H9 (cell line): ENCODE measurements around the gene SUPT5H. TPM values are rescaled to one million over a fixed set of nuclear protein-coding genes. Genes with fewer than 3 reads are reported as not detected.

Source experiments
- DNase-seq: peaks from one replicate; pipeline ENCODE4 v3.0.0-alpha.2; 2017
- H2AFZ ChIP-seq: one replicate; pipeline ENCODE4 v1.6.1; 2013; ENCODE audit warnings: mild to moderate bottlenecking, low read length, control low read depth, moderate library complexity
- H2AK5ac ChIP-seq: 2 replicates; pipeline ENCODE4 v1.6.1; 2013; ENCODE audit warnings: low read length, control low read depth, mixed read lengths; ENCODE audit not compliant: insufficient read length
- H2BK120ac ChIP-seq: one replicate; pipeline ENCODE4 v1.6.1; 2013; ENCODE audit warnings: low read depth, mild to moderate bottlenecking, low read length, control low read depth, inconsistent platforms; ENCODE audit not compliant: poor library complexity, severe bottlenecking
- H2BK12ac ChIP-seq: 2 replicates; pipeline ENCODE4 v1.6.1; 2013; ENCODE audit warnings: low read length, control low read depth, mixed read lengths, low read depth; ENCODE audit not compliant: insufficient read length
- H2BK15ac ChIP-seq: 2 replicates; pipeline ENCODE4 v1.6.1; 2013; ENCODE audit warnings: low read depth, low read length, control low read depth
- H2BK20ac ChIP-seq: one replicate; pipeline ENCODE4 v1.6.1; 2013; ENCODE audit warnings: low read depth, mild to moderate bottlenecking, low read length, control low read depth, inconsistent platforms; ENCODE audit not compliant: poor library complexity, severe bottlenecking
- H2BK5ac ChIP-seq: 2 replicates; pipeline ENCODE4 v1.6.1; 2013; ENCODE audit warnings: low read length, control low read depth, mixed read lengths; ENCODE audit not compliant: insufficient read length
- H3K14ac ChIP-seq: 2 replicates; pipeline ENCODE4 v1.6.1; 2013; ENCODE audit warnings: low read length, control low read depth; ENCODE audit not compliant: insufficient read depth
- H3K18ac ChIP-seq: 2 replicates; pipeline ENCODE4 v1.6.1; 2013; ENCODE audit warnings: low read depth, mild to moderate bottlenecking, mixed read lengths, low read length, control low read depth; ENCODE audit not compliant: insufficient read length
- H3K23ac ChIP-seq: 2 replicates; pipeline ENCODE4 v1.6.1; 2013; ENCODE audit warnings: low read length, control low read depth, mixed read lengths, low read depth; ENCODE audit not compliant: insufficient read length
- H3K23me2 ChIP-seq: 2 replicates; pipeline ENCODE4 v1.6.1; 2013; ENCODE audit warnings: low read depth, mild to moderate bottlenecking, mixed read lengths, low read length, control low read depth; ENCODE audit not compliant: insufficient read length, poor library complexity, severe bottlenecking
- H3K27ac ChIP-seq: 2 replicates; pipeline ENCODE4 v1.5.1; 2013; ENCODE audit warnings: low read length, control low read depth, mixed read lengths, low read depth; ENCODE audit not compliant: insufficient read length
- H3K27me3 ChIP-seq: 2 replicates; pipeline ENCODE4 v1.6.1; 2013; ENCODE audit warnings: low read length, control low read depth, inconsistent platforms; ENCODE audit not compliant: insufficient read depth
- H3K4ac ChIP-seq: 2 replicates; pipeline ENCODE4 v1.6.1; 2013; ENCODE audit warnings: low read depth, mild to moderate bottlenecking, control low read depth, inconsistent platforms, low read length, moderate library complexity
- H3K4me1 ChIP-seq: 2 replicates; pipeline ENCODE4 v1.6.1; 2013; ENCODE audit warnings: low read length, control low read depth, inconsistent platforms; ENCODE audit not compliant: insufficient read depth
- H3K4me2 ChIP-seq: 2 replicates; pipeline ENCODE4 v1.6.1; 2013; ENCODE audit warnings: low read length, control low read depth, mixed read lengths; ENCODE audit not compliant: insufficient read length, insufficient read depth
- H3K56ac ChIP-seq: 2 replicates; pipeline ENCODE4 v1.6.1; 2013; ENCODE audit warnings: low read depth, mild to moderate bottlenecking, mixed read lengths, low read length, control low read depth; ENCODE audit not compliant: insufficient read length
- H3K79me1 ChIP-seq: 2 replicates; pipeline ENCODE4 v1.6.1; 2013; ENCODE audit warnings: low read depth, mild to moderate bottlenecking, moderate library complexity, low read length, control low read depth, inconsistent platforms; ENCODE audit not compliant: insufficient read depth, poor library complexity, severe bottlenecking
- H3K79me2 ChIP-seq: 2 replicates; pipeline ENCODE4 v1.6.1; 2013; ENCODE audit warnings: low read length, control low read depth, inconsistent platforms; ENCODE audit not compliant: insufficient read depth
- H3K9ac ChIP-seq: 2 replicates; pipeline ENCODE4 v1.6.1; 2013; ENCODE audit warnings: low read length, control low read depth, mixed read lengths; ENCODE audit not compliant: insufficient read length; ENCODE audit errors: extremely low read depth
- H3K9me3 ChIP-seq: one replicate; pipeline ENCODE4 v1.6.1; 2013; ENCODE audit warnings: low read depth, low read length, inconsistent platforms; ENCODE audit not compliant: control insufficient read depth
- H3T11ph ChIP-seq: one replicate; pipeline ENCODE4 v1.6.1; 2013; ENCODE audit warnings: mild to moderate bottlenecking, low read length, control low read depth, inconsistent platforms
- H4K20me1 ChIP-seq: one replicate; pipeline ENCODE4 v1.6.1; 2013; ENCODE audit not compliant: control insufficient read depth, insufficient read length, insufficient read depth
- H4K5ac ChIP-seq: 2 replicates; pipeline ENCODE4 v1.6.1; 2013; ENCODE audit warnings: low read depth, mild to moderate bottlenecking, mixed read lengths, low read length, control low read depth; ENCODE audit not compliant: insufficient read length
- H4K8ac ChIP-seq: replicated peaks from 2 replicates; pipeline ENCODE4 v1.6.1; 2013; ENCODE audit warnings: low read length, control low read depth, mixed read lengths, low read depth; ENCODE audit not compliant: insufficient read length
- H4K91ac ChIP-seq: 2 replicates; pipeline ENCODE4 v1.6.1; 2013; ENCODE audit warnings: low read depth, mild to moderate bottlenecking, moderate library complexity, mixed read lengths, low read length, control low read depth; ENCODE audit not compliant: insufficient read length
- H3K27ac Mint-ChIP-seq, 3 experiments: 2 replicates in 2 of 3; 3 replicates in 1 of 3; pipeline ENCODE4 v1.8.0; 2020 to 2021; ENCODE audit warnings: mixed read lengths in 3 of 3, mild to moderate bottlenecking in 1 of 3, moderate library complexity in 1 of 3
- H3K27me3 Mint-ChIP-seq: 2 replicates; pipeline ENCODE4 v1.8.0; 2021; ENCODE audit warnings: low read depth, mild to moderate bottlenecking, moderate library complexity, mixed read lengths
- H3K36me3 Mint-ChIP-seq, 3 experiments: 2 replicates in 2 of 3; 3 replicates in 1 of 3; pipeline ENCODE4 v1.8.0; 2020 to 2021; ENCODE audit warnings: low read depth in 3 of 3, mixed read lengths in 3 of 3; ENCODE audit not compliant: insufficient read depth in 1 of 3
- H3K4me1 Mint-ChIP-seq, 2 experiments: 2 replicates each; pipeline ENCODE4 v1.8.0; 2020; ENCODE audit warnings: mixed read lengths in 2 of 2
- H3K4me3 Mint-ChIP-seq, 2 experiments: 2 replicates in 1 of 2; 3 replicates in 1 of 2; pipeline ENCODE4 v1.8.0; 2020 to 2021; ENCODE audit warnings: mild to moderate bottlenecking in 2 of 2, mixed read lengths in 2 of 2, moderate library complexity in 1 of 2
- H3K9me3 Mint-ChIP-seq, 2 experiments: 2 replicates in 1 of 2; 3 replicates in 1 of 2; pipeline ENCODE4 v1.8.0; 2020; ENCODE audit warnings: mild to moderate bottlenecking in 2 of 2, mixed read lengths in 2 of 2, moderate library complexity in 1 of 2
- WGBS: extraction: QIAGEN DNeasy Blood & Tissue Kit; methylation state at CpG from one replicate; pipeline ENCODE4 v1.1.7; 2013; ENCODE audit warnings: missing lambda C conversion rate, low lambda C conversion rate, mixed read lengths; ENCODE audit not compliant: insufficient read length; ENCODE audit errors: extremely low coverage; 5-methylcytosine and 5-hydroxymethylcytosine counted together
- total RNA-seq: library from RNA; stranded (reverse); gene quantifications from 2 replicates; pipeline ENCODE4 v1.2.1, GENCODE V29; 2021
- TF ChIP-seq, protein P1 (sequence below): fragments of 200-600 bp; sonication (generic); conservative IDR thresholded peaks from 3 replicates; pipeline ENCODE4 v1.8.0; 2021; ENCODE audit warnings: antibody characterized with exemption, mild to moderate bottlenecking

Gene SUPT5H
- total RNA-seq, 1 experiment from 2014 or later = 145 TPM

DNA sequence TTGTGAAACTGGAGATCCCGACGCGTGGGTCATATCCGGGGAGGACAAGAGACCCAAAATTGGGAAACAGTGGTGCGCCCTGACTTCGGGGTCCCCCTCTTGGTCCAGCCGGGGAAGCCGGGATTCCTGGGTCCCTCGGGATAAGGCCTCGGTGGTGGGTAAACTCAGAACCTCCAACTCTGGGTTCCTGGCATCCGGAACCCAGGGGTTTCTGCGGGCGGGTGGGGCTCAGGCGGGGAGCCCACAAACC lies 38.0 kb upstream of the SUPT5H start:
- peaks cover 37 to 51% of the 10 kb centered on the region in 2 experiments for H3K4me1 Mint-ChIP-seq
- Histone ChIP-seq H3K56ac (no peak overlapping the region), H3K79me1 (no peaks in the 10 kb centered on the region), H4K20me1 (peaks cover 2% of the 10 kb centered on the region), H3T11ph (no peak overlapping the region), H2BK20ac (no peak overlapping the region), H2AFZ (no peak overlapping the region), H3K27me3 (no peaks in the 10 kb centered on the region), H3K23me2 (peaks cover 27% of the 10 kb centered on the region), H2BK15ac (no peak overlapping the region), H3K9ac (peak overlapping the region; percentile 83), H2BK120ac (no peak overlapping the region), H2AK5ac (no peak overlapping the region), H4K91ac (no peak overlapping the region), H3K79me2 (peaks cover 3% of the 10 kb centered on the region; the same call in 1 of the 2 replicates), H3K4me1 (peaks cover 6% of the 10 kb centered on the region; the same call in 1 of the 2 replicates), H2BK12ac (no peak overlapping the region), H3K27ac (no peak overlapping the region), H3K18ac (no peak overlapping the region), H4K8ac (no peak overlapping the region), H3K9me3 (no peaks in the 10 kb centered on the region), H3K14ac (peak overlapping the region; percentile 89; the same call in 1 of the 2 replicates), H4K5ac (no peak overlapping the region), H3K23ac (no peak overlapping the region), H2BK5ac (no peak overlapping the region), H3K4ac (no peak overlapping the region), H3K4me2 (peak overlapping the region; percentile 74)
- H3K4me3 Mint-ChIP-seq = peak overlapping the region; percentile 83 to 92
- peaks cover 1% of the 10 kb centered on the region; the same call in 1 of the 2 replicates for H3K27me3 Mint-ChIP-seq
- no peak for DNase-seq
- H3K9me3 Mint-ChIP-seq = no peaks in the 10 kb centered on the region; a peak in 1 of 5 replicates
- peaks cover 8 to 13% (median 11%) of the 10 kb centered on the region in 3 experiments for H3K36me3 Mint-ChIP-seq
- TF ChIP-seq, protein P1, sequence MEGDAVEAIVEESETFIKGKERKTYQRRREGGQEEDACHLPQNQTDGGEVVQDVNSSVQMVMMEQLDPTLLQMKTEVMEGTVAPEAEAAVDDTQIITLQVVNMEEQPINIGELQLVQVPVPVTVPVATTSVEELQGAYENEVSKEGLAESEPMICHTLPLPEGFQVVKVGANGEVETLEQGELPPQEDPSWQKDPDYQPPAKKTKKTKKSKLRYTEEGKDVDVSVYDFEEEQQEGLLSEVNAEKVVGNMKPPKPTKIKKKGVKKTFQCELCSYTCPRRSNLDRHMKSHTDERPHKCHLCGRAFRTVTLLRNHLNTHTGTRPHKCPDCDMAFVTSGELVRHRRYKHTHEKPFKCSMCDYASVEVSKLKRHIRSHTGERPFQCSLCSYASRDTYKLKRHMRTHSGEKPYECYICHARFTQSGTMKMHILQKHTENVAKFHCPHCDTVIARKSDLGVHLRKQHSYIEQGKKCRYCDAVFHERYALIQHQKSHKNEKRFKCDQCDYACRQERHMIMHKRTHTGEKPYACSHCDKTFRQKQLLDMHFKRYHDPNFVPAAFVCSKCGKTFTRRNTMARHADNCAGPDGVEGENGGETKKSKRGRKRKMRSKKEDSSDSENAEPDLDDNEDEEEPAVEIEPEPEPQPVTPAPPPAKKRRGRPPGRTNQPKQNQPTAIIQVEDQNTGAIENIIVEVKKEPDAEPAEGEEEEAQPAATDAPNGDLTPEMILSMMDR = no peak
- peak overlapping the region; percentile 67 to 98 (median 87); a peak in 4 of 7 replicates for H3K27ac Mint-ChIP-seq
- WGBS = no CpG with 5 or more reads among the region's 14 CpGs
